K562 (cell line): Measurements from ENCODE around the gene LMNA. TPM values are rescaled to one million over a fixed set of nuclear protein-coding genes. Genes with fewer than 3 reads are reported as not detected.

ENCODE experiments used
- E2F6 ChIP-seq, 2 experiments: IDR thresholded peaks; 2 replicates each; pipeline ENCODE4 v1.6.1; 2011; ENCODE audit warnings: borderline replicate concordance in 1 of 2, control low read depth in 1 of 2, low read depth in 1 of 2, low read length in 1 of 2, mild to moderate bottlenecking in 1 of 2, mixed read lengths in 1 of 2, moderate library complexity in 1 of 2; ENCODE audit not compliant: insufficient read depth in 1 of 2, insufficient read length in 1 of 2, poor library complexity in 1 of 2, severe bottlenecking in 1 of 2; ENCODE audit errors: extremely low read depth in 1 of 2
- FOXP1 ChIP-seq: sonication (generic); formaldehyde crosslinking; IDR thresholded peaks from 2 replicates; pipeline ENCODE4 v1.8.0; 2022; ENCODE audit warnings: mild to moderate bottlenecking, missing genetic modification reagents
- GATA2 ChIP-seq: sonication (generic); formaldehyde crosslinking; IDR thresholded peaks from 2 replicates; pipeline ENCODE4 v1.4.0; 2020; ENCODE audit warnings: mild to moderate bottlenecking, missing genetic modification reagents
- GMEB1 ChIP-seq: fragments of 250-450 bp; sonication (Bioruptor Pico); IDR thresholded peaks from 2 replicates; pipeline ENCODE4 v1.4.0; 2020; ENCODE audit warnings: mild to moderate bottlenecking
- GTF2A2 ChIP-seq: IDR thresholded peaks from 2 replicates; pipeline ENCODE4 v1.6.1; 2016; ENCODE audit warnings: mild to moderate bottlenecking, missing genetic modification characterization, missing compliant biosample characterization
- KAT7 ChIP-seq: sonication (generic); formaldehyde crosslinking; IDR thresholded peaks from 2 replicates; pipeline ENCODE4 v1.8.0; 2022; ENCODE audit warnings: missing genetic modification reagents, mild to moderate bottlenecking, borderline replicate concordance
- KDM4B ChIP-seq, 2 experiments: fragments of 450-650 bp in 1 of 2; sonication (generic) in 1 of 2; IDR thresholded peaks; 2 replicates each; pipeline ENCODE4 v1.6.1; 2016 to 2017; ENCODE audit warnings: borderline replicate concordance in 2 of 2, antibody characterized with exemption in 1 of 2, low read depth in 1 of 2, mild to moderate bottlenecking in 1 of 2
- MIER1 ChIP-seq: fragments of 450-650 bp; IDR thresholded peaks from 2 replicates; pipeline ENCODE4 v1.6.1; 2016; ENCODE audit warnings: antibody characterized with exemption, mild to moderate bottlenecking, low read depth
- MYBL2 ChIP-seq, 2 experiments: fragments of 450-650 bp in 1 of 2; sonication (generic) in 1 of 2; formaldehyde crosslinking in 1 of 2; IDR thresholded peaks; 2 replicates each; pipeline versions ENCODE4 v1.6.1 to v1.8.1; 2017 to 2022; ENCODE audit warnings: borderline replicate concordance in 1 of 2, inconsistent platforms in 1 of 2, low read depth in 1 of 2, mild to moderate bottlenecking in 1 of 2, missing genetic modification reagents in 1 of 2, moderate library complexity in 1 of 2
- NR2F6 ChIP-seq: fragments of 450-650 bp; formaldehyde crosslinking; IDR thresholded peaks from 2 replicates; pipeline ENCODE4 v1.4.0; 2020; ENCODE audit warnings: mild to moderate bottlenecking
- SAP30 ChIP-seq: fragments of 200-600 bp; sonication (generic); IDR thresholded peaks from 2 replicates; pipeline ENCODE4 v1.6.1; 2012; ENCODE audit warnings: borderline replicate concordance, low read depth, mild to moderate bottlenecking, moderate library complexity, low read length, control low read depth, inconsistent platforms; ENCODE audit not compliant: insufficient read depth, poor library complexity, severe bottlenecking
- SFPQ ChIP-seq: fragments of 200-400 bp; formaldehyde crosslinking; IDR thresholded peaks from 2 replicates; pipeline ENCODE4 v1.6.1; 2017; ENCODE audit warnings: mild to moderate bottlenecking, low read depth, low read length, moderate library complexity
- SIRT6 ChIP-seq: IDR thresholded peaks from one replicate; pipeline ENCODE4 v1.6.1; 2012; ENCODE audit warnings: low read depth, mild to moderate bottlenecking, control low read depth, inconsistent platforms, low read length, moderate library complexity
- SMAD4 ChIP-seq: fragments of 250-450 bp; sonication (Bioruptor Pico); conservative IDR thresholded peaks from 2 replicates; pipeline ENCODE4 v1.8.0; 2021; ENCODE audit warnings: inconsistent platforms, mild to moderate bottlenecking, moderate library complexity
- USF2 ChIP-seq: sonication (generic); formaldehyde crosslinking; IDR thresholded peaks from 2 replicates; pipeline ENCODE4 v1.5.0; 2020; ENCODE audit warnings: missing genetic modification reagents
- ZNF165 ChIP-seq: fragments of 250-450 bp; sonication (Bioruptor Pico); IDR thresholded peaks from 2 replicates; pipeline ENCODE4 v1.4.0; 2020; ENCODE audit warnings: borderline replicate concordance
- ZNF586 ChIP-seq: fragments of 450-650 bp; formaldehyde crosslinking; conservative IDR thresholded peaks from 2 replicates; pipeline ENCODE4 v1.4.0; 2020; ENCODE audit warnings: mild to moderate bottlenecking, moderate library complexity
- ZNF668 ChIP-seq: fragments of 250-450 bp; sonication (Bioruptor Pico); IDR thresholded peaks from 2 replicates; pipeline ENCODE4 v1.8.0; 2022; ENCODE audit warnings: mild to moderate bottlenecking, inconsistent platforms
- ZNF778 ChIP-seq: fragments of 450-650 bp; formaldehyde crosslinking; IDR thresholded peaks from 2 replicates; pipeline ENCODE4 v1.4.0; 2020; ENCODE audit warnings: mild to moderate bottlenecking, moderate library complexity
- polyA plus RNA-seq, 8 experiments: library from polyadenylated mRNA; depleted of rRNA in 4 of 8; stranded (reverse) in 5 of 8; unstranded in 3 of 8; fragments of >200 nt; fragmentation: Nextera tagmentation in 2 of 8; fragmentation: Illumina TruSeq in 1 of 8; extraction: Ambion mirVana in 2 of 8; extraction: Trizol in 1 of 8; gene quantifications; 2 replicates each; pipeline versions ENCODE4 v1.2.1 to v1.2.3, GENCODE V29; 2011 to 2014; ENCODE audit warnings: inconsistent platforms in 1 of 8, missing spikeins in 1 of 8
- total RNA-seq, 7 experiments: library from RNA; depleted of rRNA in 6 of 7; stranded (reverse); fragments of >200 nt in 6 of 7; fragmentation: Illumina TruSeq in 2 of 7; extraction: Trizol in 2 of 7; gene quantifications; 2 replicates each; pipeline versions ENCODE4 v1.2.1 to v1.2.3, GENCODE V29; 2011 to 2021; ENCODE audit warnings: low replicate concordance in 1 of 7

Gene LMNA
- total and polyA plus RNA-seq, 9 of the 15 experiments (the other 6 are each of a cell fraction or from before 2014, with no cell fraction given) = 1.00 to 347 (median 88.2) TPM

GRCh38 chr1:156123356-156124196 lies 9.1 kb downstream of the LMNA start (continued):
- TF ChIP-seq E2F6 (IDR thresholded peaks at IDR 0.05; ENCODE audit: borderline replicate concordance in 1 of 2, extremely low read depth in 1 of 2, insufficient read depth in 1 of 2, insufficient read length in 1 of 2, low read depth in 1 of 2, low read length in 1 of 2, poor library complexity in 1 of 2, severe bottlenecking in 1 of 2) (no peak), GTF2A2 (no peak), ZNF668 (CRISPR knock-in tag) (no peak), KDM4B (IDR thresholded peaks at IDR 0.05; ENCODE audit: borderline replicate concordance in 2 of 2, low read depth in 1 of 2) (no peak), ZNF778 (CRISPR knock-in tag) (no peak), GMEB1 (no peak), SMAD4 (no peak), ZNF165 (CRISPR knock-in tag) (no peak), GATA2 (no peak; the same call in 1 of the 2 replicates), SIRT6 (no peak), MIER1 (no peak), MYBL2 (IDR thresholded peaks at IDR 0.05; ENCODE audit: low read depth) (no peak), MYBL2 (CRISPR knock-in tag; IDR thresholded peaks at IDR 0.05; ENCODE audit: borderline replicate concordance) (no peak), ZNF586 (CRISPR knock-in tag) (no peak), KAT7 (CRISPR knock-in tag) (no peak), NR2F6 (CRISPR knock-in tag) (no peak), USF2 (no peak), FOXP1 (no peak; the same call in 1 of the 2 replicates), SFPQ (no peak), SAP30 (no peak)
